Suprapubic skin (tissue), 4 donors: ENCODE measurements around the gene KLHL10. TPM values are rescaled to one million over a fixed set of nuclear protein-coding genes. Genes with fewer than 3 reads are reported as not detected.
A peak's percentile ranks its signal among the peaks of the same experiment; 100 is the strongest.

Experiments
- DNase-seq, 2 donors: peaks; one replicate each; pipeline ENCODE4 v3.0.0-alpha.2; 2019; ENCODE audit warnings: low spot score in 2 of 2
- H3K27ac ChIP-seq: fragments of 200-600 bp; sonication (generic); one replicate; pipeline ENCODE4 v1.5.1; 2019
- H3K27me3 ChIP-seq: fragments of 200-600 bp; sonication (generic); one replicate; pipeline ENCODE4 v1.5.1; 2019
- H3K36me3 ChIP-seq: fragments of 200-600 bp; sonication (generic); one replicate; pipeline ENCODE4 v1.5.1; 2019
- H3K4me1 ChIP-seq: fragments of 200-600 bp; sonication (generic); one replicate; pipeline ENCODE4 v1.5.1; 2019
- H3K4me3 ChIP-seq: fragments of 200-600 bp; sonication (generic); one replicate; pipeline ENCODE4 v1.5.1; 2019; ENCODE audit warnings: mild to moderate bottlenecking
- H3K9me3 ChIP-seq: fragments of 200-600 bp; sonication (generic); one replicate; pipeline ENCODE4 v1.5.1; 2019
- EP300 ChIP-seq: sonication (generic); formaldehyde crosslinking; IDR thresholded peaks from one replicate; pipeline ENCODE4 v1.6.1; 2017; ENCODE audit warnings: antibody characterized with exemption
- POLR2A ChIP-seq, 2 donors: fragments of 450-650 bp; IDR thresholded peaks; one replicate each; pipeline ENCODE4 v1.6.1; 2017; ENCODE audit warnings: antibody characterized with exemption in 2 of 2, mild to moderate bottlenecking in 2 of 2, moderate library complexity in 2 of 2
- POLR2AphosphoS5 ChIP-seq, 3 donors: sonication (generic); formaldehyde crosslinking; IDR thresholded peaks; one replicate each; pipeline ENCODE4 v1.6.1; 2017; ENCODE audit warnings: antibody characterized with exemption in 3 of 3
- WGBS: methylation state at CpG from one replicate; pipeline ENCODE4 v1.1.5; 2018; 5-methylcytosine and 5-hydroxymethylcytosine counted together
- total RNA-seq, 4 donors: library from RNA; depleted of rRNA; stranded (reverse); fragments of >200 nt; gene quantifications; one replicate each; pipeline ENCODE4 v1.1.0, GENCODE V29; 2016
- TF ChIP-seq, protein P1 (sequence below), 2 donors: fragments of 200-600 bp in 1 of 2; fragments of 450-650 bp in 1 of 2; sonication (generic) in 1 of 2; IDR thresholded peaks; one replicate each; pipeline ENCODE4 v1.5.1; 2016 to 2019; ENCODE audit warnings: antibody characterized with exemption in 2 of 2, mild to moderate bottlenecking in 1 of 2, moderate library complexity in 1 of 2

The KLHL10 gene
- total RNA-seq, 4 donors from 2014 or later = 0.30 TPM; not detected in 3

DNA sequence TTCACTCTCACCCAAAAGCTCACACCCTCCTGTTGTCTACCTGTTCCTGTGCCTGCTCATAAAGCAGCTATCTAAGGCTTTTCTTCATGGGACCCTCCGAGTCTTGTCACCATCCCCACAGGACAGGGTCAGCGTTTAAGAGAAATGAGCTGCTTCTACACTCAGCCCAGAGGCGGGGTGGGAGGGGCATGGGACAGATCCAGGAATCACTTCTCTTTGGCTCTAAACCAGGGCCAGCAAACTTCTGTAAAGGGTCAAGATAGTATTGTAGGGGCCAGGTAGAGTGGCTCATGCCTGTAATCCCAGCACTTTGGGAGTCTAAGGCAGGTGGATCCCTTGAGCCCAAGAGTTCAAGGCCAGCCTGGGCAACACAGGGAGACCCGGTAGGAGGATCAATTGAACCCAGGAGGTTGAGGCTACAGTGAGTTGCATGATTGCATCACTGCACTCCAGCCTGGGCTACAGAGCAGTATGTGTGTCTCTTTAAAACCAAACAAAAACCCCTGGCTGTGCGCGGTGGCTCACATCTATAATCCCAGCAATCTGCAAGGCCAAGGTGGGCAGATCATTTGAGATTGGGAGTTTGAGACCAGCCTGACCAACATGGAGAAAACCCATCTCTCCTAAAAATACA lies 50.8 kb downstream of the KLHL10 start:
- 88% methylated on average over 6 of the region's 6 CpGs for WGBS
- H3K4me1 ChIP-seq = no peaks in the 10 kb centered on the region
- H3K9me3 ChIP-seq = no peaks in the 10 kb centered on the region
- DNase-seq = no peak
- H3K36me3 ChIP-seq = peaks cover 99% of the 10 kb centered on the region
- H3K27ac ChIP-seq = no peak overlapping the region
- no peaks in the 10 kb centered on the region for H3K27me3 ChIP-seq
- H3K4me3 ChIP-seq = no peak overlapping the region
- TF ChIP-seq POLR2A (IDR thresholded peaks at IDR 0.05) (no peak), EP300 (no peak), POLR2AphosphoS5 (IDR thresholded peaks at IDR 0.05) (no peak)
- TF ChIP-seq, protein P1, sequence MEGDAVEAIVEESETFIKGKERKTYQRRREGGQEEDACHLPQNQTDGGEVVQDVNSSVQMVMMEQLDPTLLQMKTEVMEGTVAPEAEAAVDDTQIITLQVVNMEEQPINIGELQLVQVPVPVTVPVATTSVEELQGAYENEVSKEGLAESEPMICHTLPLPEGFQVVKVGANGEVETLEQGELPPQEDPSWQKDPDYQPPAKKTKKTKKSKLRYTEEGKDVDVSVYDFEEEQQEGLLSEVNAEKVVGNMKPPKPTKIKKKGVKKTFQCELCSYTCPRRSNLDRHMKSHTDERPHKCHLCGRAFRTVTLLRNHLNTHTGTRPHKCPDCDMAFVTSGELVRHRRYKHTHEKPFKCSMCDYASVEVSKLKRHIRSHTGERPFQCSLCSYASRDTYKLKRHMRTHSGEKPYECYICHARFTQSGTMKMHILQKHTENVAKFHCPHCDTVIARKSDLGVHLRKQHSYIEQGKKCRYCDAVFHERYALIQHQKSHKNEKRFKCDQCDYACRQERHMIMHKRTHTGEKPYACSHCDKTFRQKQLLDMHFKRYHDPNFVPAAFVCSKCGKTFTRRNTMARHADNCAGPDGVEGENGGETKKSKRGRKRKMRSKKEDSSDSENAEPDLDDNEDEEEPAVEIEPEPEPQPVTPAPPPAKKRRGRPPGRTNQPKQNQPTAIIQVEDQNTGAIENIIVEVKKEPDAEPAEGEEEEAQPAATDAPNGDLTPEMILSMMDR (IDR thresholded peaks at IDR 0.05) = no peak

DNA sequence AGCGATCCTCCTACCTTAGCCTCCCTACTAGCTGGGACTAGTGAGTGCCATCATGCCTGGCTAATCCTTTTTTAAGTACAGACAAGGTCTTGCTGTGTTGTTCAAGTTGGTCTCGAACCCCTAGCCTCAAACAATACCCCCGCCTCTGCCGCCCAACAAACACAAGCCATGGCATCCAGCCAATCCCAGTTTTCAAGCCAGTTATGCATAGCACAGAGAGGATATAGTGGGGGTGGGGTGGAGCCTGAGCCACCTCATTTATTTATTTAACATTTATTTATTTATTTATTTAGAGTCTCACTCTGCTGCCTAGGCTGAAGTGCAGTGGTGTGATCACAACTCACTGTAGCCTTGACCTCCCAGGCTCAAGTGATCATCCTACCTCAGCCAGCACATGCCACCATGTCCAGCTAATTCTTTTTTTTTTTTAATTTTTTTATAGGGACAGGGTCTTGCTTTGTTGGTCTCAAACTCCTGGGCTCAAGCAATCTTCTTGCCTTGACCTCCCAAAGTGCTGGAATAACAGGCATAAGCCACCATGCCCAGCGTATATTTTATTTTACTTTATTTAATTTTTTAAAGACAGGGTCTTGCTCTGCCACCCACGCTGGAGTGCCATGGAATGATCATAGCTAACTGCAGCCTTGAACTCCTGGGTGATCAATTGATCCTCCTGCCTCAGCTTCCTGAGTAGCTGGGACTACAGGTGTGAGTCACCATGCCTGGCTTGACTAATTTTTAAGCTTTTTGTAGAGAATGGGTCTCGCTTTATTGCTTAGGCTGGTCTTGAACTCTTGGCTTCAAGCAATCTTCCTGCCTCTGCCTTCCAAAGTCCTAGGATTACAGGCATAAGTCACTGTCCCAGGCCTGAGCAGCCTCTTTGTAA lies 53.8 kb downstream of the KLHL10 start:
- 94% methylated on average over 7 of the region's 7 CpGs for WGBS
- Histone ChIP-seq H3K36me3 (peaks cover 93% of the 10 kb centered on the region), H3K4me1 (peaks cover 20% of the 10 kb centered on the region), H3K9me3 (no peaks in the 10 kb centered on the region), H3K27me3 (no peaks in the 10 kb centered on the region), H3K4me3 (no peak overlapping the region), H3K27ac (no peak overlapping the region)
- TF ChIP-seq EP300 = no peak
- no peak for TF ChIP-seq POLR2A (IDR thresholded peaks at IDR 0.05)
- DNase-seq = no peak

GRCh38 chr17:41892021-41892376 lies 54.4 kb downstream of the KLHL10 start:
- no peak for TF ChIP-seq EP300
- no peak for DNase-seq
- H3K4me1 ChIP-seq = peaks cover 20% of the 10 kb centered on the region
- H3K36me3 ChIP-seq = peaks cover 93% of the 10 kb centered on the region
- H3K9me3 ChIP-seq = no peaks in the 10 kb centered on the region
- 97% methylated on average over 4 of the region's 4 CpGs for WGBS
- no peak overlapping the region for H3K4me3 ChIP-seq
- H3K27ac ChIP-seq = no peak overlapping the region
- H3K27me3 ChIP-seq = no peaks in the 10 kb centered on the region

- Histone ChIP-seq H3K27ac (no peak overlapping the region), H3K9me3 (no peaks in the 10 kb centered on the region), H3K27me3 (no peaks in the 10 kb centered on the region), H3K4me1 (peaks cover 20% of the 10 kb centered on the region), H3K36me3 (peaks cover 93% of the 10 kb centered on the region), H3K4me3 (no peak overlapping the region)
- no peak for DNase-seq
- TF ChIP-seq POLR2A (IDR thresholded peaks at IDR 0.05) = no peak
- TF ChIP-seq EP300 = no peak
- no peak for TF ChIP-seq POLR2AphosphoS5 (IDR thresholded peaks at IDR 0.05)
- TF ChIP-seq, protein P1 (IDR thresholded peaks at IDR 0.05) = no peak
- 86% methylated on average over 3 of the region's 3 CpGs for WGBS
Measured at GRCh38 chr17:41893384-41893783, 55.8 kb downstream of the KLHL10 start.

GRCh38 chr17:41894791-41895331 lies 57.2 kb downstream of the KLHL10 start:
- 43% methylated on average over 7 of the region's 7 CpGs for WGBS
- H3K4me3 ChIP-seq = no peak overlapping the region
- no peaks in the 10 kb centered on the region for H3K9me3 ChIP-seq
- peaks cover 20% of the 10 kb centered on the region for H3K4me1 ChIP-seq
- TF ChIP-seq EP300 (no peak), POLR2AphosphoS5 (IDR thresholded peaks at IDR 0.05) (no peak), POLR2A (IDR thresholded peaks at IDR 0.05) (no peak)
- TF ChIP-seq, protein P1 (IDR thresholded peaks at IDR 0.05) = no peak
- H3K27ac ChIP-seq = peak overlapping the region; percentile 76
- H3K36me3 ChIP-seq = peaks cover 92% of the 10 kb centered on the region
- DNase-seq = no peak
- no peaks in the 10 kb centered on the region for H3K27me3 ChIP-seq

DNA sequence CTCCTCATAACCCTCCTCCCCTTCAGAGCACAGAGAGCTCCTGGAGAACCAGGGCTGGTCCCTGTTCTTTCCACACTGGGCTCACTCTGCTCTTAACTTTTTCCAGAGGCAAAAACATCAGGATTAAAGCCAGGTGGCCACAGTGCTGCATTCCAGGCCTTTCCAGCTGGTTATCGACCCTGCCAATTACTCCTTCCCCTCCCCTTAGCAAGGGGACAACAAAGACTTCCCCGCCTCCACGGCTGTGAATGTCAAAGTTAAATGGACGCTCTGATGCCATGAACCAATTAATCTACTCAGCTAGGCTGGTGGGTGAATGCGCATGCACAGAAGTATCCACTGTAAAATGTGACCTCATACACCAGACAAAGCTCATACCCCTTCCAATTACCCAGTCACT lies 58.0 kb downstream of the KLHL10 start:
- no peak for DNase-seq
- 66% methylated on average over 5 of the region's 5 CpGs for WGBS
- Histone ChIP-seq H3K27ac (peak overlapping the region; percentile 76), H3K36me3 (peaks cover 91% of the 10 kb centered on the region), H3K4me1 (peaks cover 20% of the 10 kb centered on the region), H3K4me3 (no peak overlapping the region), H3K27me3 (no peaks in the 10 kb centered on the region), H3K9me3 (no peaks in the 10 kb centered on the region)
- no peak for TF ChIP-seq POLR2A (IDR thresholded peaks at IDR 0.05)
- no peak for TF ChIP-seq POLR2AphosphoS5 (IDR thresholded peaks at IDR 0.05)
- TF ChIP-seq, protein P1 (IDR thresholded peaks at IDR 0.05) = no peak
- TF ChIP-seq EP300 = no peak
